ENCODE results near the gene POLR2L. TPM values are rescaled to one million over a fixed set of nuclear protein-coding genes. Genes with fewer than 3 reads are reported as not detected.

POLR2L gene
- total RNA-seq, 1 donor from 2014 or later: 163 TPM

DNA sequence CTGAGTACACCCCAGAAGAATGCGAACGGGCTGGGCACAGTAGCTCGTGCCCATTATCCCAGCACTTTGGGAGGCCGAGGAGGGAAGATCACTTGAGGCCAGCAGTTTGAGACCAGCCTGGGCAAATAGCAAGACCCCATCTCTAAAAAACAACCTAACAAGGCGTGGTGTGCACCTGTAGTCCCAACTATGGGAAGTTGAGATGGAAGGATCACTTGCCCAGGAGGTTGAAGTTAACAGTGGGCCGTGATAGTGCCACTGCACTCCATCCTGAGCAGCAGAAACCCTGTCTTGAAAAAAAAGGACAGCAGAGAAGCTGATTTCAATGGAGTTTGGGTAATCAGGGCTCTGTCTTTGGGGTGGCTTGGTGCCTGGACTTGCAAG is 29.3 kb downstream of the POLR2L start:
- DNase-seq (ENCODE audit: low read depth, low spot score): no peak

- DNase-seq (ENCODE audit: low read depth, low spot score): no peak
Measured at GRCh38 chr11:812390-812789, 29.9 kb downstream of the POLR2L start.

DNA sequence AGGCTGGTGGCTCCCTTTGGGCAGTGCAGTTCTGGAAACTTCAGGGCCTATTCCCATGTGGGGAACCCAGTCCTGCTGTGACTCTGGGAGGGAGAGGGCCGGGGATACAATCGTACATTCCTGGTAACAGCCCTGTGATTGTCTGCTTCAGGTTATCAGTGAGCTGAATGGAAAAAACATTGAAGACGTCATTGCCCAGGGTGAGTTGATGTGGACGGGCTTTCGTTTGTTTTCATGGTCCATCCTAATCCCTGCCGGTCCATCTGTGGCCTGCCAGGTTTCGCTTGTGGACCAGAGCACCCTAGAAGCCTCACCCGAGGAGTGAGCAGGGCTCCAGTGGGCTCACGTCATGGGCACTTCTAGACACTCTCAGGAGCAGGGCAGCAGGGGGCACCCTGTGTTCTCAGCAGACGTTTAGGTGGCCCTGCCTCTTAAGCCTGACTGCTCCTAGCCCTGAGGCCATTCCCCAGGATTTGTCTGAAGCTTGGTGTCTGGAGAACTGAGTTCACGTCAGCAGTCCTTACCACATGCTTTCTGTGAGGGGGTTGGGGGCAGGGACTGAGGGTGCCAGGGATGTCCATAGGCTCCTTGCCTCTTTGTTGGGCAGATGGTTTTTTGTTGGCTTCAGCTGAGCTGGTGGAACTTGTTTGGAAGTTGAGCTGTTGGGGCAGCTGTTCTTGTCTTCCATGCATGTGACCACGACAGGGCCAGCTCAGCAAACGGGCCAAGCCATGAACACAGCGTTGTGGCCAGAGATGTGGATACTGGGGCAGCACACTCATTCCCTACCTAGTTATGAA is 30.7 kb downstream of the POLR2L start:
- no peak for DNase-seq (ENCODE audit: low read depth, low spot score)

GRCh38 chr11:810040-810567 is 32.2 kb downstream of the POLR2L start:
- DNase-seq (ENCODE audit: low read depth, low spot score): no peak

- peak; percentile 88 for DNase-seq (ENCODE audit: low read depth, low spot score)
Measured at GRCh38 chr11:809287-810039, 32.9 kb downstream of the POLR2L start, which contains the start of gene RPLP2. Gene RPLP2, plus strand, starts transcription at chr11:809967. Its CDS starts 268 bp downstream, at chr11:810235.

GRCh38 chr11:808427-809286 is 33.7 kb downstream of the POLR2L start:
- DNase-seq (ENCODE audit: low read depth, low spot score): no peak

- DNase-seq (ENCODE audit: low read depth, low spot score): no peak
Measured at GRCh38 chr11:804599-804964, 37.7 kb downstream of the POLR2L start.

DNA sequence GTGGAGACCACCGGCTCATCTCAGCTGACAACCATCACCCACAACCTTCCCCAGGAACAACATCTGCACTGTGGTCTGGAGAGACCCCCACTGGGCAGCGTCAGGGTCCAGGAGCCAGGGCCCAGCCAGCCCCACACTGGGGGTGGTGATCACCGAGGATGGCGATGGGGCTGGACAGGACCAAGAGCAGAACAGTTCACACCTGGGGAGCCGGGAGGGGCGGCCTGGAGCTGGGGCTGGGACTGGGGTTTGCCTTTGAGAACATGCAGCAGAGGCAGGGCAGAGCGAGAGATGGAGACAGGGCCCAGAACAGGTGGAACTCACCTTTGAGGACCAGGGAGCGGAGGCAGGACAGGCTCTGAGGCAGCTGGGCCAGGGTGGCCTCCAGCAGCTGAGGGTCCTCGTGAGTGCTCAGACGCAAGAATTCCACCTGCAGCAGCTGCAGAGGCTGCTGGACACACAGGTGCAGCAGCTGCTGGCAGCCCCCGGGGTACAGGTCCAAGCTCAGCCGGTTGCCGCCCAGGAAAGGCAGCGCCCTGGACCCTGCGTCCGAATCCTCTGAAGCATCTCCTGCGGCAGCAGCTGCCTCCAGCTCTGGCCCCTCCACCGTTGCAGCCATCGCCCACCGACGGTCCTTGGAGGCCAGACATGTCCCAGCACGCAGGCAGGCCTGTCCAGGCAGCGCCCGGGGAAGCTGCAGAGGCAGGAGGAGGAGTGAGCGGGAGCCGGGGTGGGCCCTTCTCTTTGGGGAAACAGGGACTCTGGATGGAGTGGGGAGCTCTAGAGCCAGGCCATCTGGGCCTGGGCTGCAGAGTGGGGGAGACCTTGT is 38.3 kb downstream of the POLR2L start:
- no peak for DNase-seq (ENCODE audit: low read depth, low spot score)

GRCh38 chr11:803467-803742 is 38.9 kb downstream of the POLR2L start:
- no peak for DNase-seq (ENCODE audit: low read depth, low spot score)

DNA sequence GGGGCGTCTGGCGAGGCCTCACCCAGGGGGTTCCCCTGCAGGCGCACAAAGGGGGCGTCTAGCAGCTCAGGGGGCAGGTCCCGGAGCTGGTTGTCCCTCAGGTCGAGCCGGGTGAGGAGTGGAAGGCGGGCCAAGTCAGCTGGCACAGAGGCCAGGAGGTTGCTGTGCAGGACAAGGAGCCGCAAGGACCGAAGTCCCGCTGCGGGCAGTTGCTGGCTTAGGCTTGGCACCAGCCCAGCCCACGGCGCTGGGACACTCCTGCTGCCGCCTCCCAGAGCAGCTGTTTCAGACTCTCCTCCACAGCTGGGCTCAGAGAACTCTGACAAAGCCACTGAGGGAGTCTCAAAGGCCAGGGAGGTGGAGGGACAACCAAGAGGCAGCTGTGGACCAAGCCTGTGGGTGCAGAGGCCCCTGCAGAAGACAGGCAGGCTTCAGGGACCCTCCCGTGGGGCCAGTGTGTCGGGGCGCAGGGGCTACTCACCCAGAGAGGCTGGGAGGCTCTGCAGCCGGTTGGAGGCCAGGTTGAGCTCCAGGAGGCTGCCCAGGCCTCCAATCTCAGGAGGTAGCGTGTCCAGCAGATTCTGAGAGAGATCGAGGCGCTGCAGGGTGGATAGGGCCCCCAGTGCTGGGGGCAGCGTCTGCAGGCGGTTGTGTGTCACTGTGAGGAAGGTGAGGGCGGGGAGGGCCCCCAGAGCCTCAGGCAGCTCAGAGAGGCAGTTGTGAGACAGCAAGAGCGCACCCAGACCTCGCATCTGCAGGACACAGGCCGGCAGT is 39.4 kb downstream of the POLR2L start:
- DNase-seq (ENCODE audit: low read depth, low spot score): no peak

DNA sequence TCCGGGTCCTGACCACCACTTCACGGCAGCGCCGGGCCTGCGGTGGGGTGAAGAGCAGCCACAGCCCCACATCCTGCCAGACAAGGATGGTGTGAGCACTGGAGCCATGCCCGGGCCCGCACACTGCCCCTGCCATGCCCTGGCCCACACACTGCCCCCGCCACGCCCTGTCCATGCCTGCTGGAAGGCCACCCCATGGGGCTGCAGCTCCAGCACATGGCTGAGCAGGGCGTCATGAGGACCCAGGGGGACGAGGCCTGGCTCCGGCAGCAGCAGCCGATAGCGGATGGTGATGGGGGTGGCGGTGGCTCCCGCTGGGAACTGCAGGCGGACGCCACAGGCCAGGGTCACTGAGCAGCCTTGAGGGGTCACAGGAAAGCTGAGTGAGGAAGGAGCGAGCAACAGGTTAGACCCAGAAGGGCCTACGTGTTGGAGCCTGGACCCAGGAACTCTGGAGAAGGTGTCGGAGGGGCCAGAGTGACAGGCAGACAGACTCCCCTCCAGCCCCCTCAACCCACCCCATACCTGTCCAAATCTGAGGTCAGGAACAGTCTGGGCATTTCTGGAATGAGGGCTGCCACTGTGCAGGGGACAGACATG is 40.2 kb downstream of the POLR2L start:
- DNase-seq (ENCODE audit: low read depth, low spot score): no peak

DNA sequence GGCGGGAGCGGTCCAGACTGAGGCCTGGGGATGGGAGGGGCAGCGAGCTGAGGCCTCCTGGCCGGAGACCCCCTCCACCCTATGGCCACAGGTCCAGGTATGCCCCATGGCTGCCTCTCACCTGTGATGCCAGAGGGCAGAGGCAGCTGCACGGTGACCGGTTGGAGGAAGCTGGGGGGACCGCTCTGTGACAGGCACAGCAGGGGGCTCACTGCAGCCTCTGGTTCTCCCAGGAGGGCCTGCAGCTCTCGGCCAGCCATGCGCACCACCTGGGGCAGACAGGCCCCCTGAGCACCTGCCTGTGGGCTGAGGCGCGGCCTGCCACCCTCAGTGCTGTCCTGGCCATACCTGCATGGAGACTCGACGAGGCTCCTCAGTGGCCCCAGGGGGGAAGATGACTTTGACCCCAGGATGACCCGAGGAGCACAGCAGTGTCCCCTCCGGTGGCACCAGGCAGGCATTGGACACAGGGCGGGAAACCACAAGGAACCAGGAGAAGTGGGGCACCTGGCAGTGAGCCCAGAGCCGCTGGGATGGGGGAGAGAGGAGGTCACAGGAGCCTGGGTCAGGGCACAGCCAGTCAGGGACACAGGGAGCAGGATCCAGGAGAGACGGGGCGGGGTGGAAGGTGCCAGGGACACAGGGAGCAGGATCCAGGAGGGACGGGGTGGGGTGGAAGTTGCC is 41.1 kb downstream of the POLR2L start:
- no peak for DNase-seq (ENCODE audit: low read depth, low spot score)

DNA sequence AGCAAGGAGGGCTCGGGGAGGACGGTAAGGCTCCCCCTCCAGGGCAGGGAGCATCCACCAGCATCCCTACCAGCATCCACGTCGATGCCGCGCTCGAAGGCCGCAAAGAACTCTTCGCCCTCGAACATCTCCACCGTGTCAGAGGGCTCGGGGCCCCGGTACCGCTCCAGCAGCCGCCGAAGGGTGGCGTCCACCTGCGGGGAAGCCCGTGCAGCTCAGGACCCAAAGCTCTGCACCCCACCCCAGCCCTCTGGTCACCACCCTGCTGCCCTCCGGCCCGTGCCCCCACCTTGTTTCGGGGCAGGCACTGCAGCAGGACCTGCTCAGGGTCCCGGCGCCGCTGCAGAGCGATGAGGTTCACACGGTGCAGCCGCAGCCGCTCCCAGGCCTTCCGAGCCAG is 41.9 kb downstream of the POLR2L start:
- no peak for DNase-seq (ENCODE audit: low read depth, low spot score)

GRCh38 chr11:799641-800316 is 42.5 kb downstream of the POLR2L start:
- no peak for DNase-seq (ENCODE audit: low read depth, low spot score)

DNA sequence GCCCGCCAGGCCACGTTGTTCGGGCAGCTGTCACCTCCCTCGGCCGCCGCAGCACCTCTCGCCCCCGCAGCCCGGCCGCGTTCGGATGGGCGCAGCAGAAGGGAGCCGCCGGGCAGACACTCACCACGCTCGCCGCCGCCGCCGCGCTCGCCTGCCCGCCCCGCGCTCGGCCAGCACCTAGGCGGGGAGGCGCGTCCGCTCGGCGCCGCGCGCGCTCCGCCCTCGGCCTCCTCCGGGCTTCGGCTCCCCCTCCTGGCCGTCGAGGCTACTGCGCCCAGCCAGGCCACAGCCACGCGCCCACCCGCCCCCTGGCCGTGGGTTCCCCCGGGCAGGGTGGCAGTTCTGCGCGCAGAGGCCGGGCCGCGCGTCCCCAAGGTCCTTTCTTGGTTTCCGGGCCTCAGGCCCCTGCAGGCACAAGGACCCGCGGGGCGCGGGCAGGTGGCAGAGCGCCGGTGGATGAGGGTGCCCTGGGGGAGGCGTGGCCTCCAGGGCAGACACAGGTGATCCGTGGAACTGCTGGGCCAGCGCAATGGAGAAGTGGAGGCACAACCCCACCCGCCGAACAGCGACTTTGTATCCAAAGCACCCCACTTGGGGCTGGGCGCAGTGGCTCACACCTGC is 44.1 kb downstream of the POLR2L start, which contains the start of gene SLC25A22:
TSS of gene SLC25A22 (minus strand) at position 189 of the 621 bp plus-strand sequence. CDS start 3,275 bp downstream, outside the sequence.
- no peak for DNase-seq (ENCODE audit: low read depth, low spot score)

DNA sequence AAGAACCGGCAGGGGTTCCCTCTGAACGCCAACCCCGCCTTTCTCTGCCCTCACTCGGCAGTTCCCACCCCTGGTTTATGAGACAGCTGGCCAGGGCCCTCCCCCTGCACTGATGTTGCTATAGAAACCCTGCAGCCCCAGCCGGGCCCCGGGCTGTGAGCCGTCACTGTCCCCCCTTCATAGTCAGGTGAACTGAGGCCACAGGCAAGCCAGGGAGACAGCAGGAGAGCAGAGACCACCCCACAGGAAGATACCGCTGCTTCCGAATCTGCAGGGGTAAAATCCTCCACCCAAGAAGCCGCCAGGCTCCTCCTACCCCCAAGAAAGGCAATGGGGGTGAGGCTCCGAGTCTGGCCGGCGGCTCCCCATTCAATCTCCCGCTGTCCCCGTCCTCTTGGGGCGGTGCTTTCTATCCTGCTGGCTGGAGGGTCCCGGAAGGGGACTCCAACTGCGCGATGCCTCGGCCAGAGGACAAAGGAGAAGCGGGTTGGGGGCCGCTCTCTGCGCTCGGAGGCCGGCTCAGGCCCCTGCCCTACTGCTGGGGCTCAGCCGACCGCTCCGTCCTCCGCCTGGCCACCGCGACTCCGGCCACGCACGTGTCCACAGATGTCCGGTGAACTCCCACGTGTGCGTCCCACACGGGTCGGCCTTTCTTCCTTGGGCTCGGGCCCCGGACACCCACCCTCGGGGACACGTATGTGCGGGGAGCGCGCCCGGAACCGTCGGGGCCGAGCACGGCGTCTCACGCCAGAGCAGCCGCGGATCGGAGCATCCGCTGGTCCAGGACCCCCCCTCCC is 44.8 kb downstream of the POLR2L start:
- DNase-seq (ENCODE audit: low read depth, low spot score): no peak

Measured in pulmonary artery endothelial cell (primary cell).